ENCODE measurements around the gene GNAL. TPM values are rescaled to one million over a fixed set of nuclear protein-coding genes. Genes with fewer than 3 reads are reported as not detected.

Gene GNAL
- total and polyA plus RNA-seq, 4 donors, result 0.15 to 0.92 (median 0.72) TPM

DNA sequence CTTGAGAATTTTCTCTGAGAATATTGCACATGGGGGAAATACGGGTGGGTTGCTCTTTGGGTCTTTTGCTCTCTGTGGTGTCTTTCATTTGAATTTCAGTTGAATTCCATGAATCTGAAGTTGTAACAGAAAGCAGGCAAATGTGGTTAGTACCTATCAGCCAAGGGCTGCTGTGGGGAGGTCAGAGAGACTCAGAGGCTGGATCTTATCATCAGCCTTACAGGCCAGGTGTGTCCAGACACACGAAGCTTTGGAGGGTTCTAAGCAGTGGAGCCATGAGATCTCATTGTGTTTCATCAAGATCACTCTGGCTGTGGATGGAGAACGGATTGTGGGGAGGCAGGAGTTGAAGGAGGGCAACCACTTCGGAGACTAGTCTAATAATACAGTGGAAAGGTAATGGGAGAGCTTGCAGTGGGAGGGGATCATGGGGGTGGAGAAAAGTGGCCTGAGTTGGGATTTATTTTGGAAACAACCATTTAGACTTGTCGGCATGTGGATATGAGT lies 68.1 kb downstream of the GNAL start:
- H3K27ac ChIP-seq (ENCODE audit: low read depth in 1 of 2, low read length in 2 of 2), result no peak overlapping the region
- H3K4me1 ChIP-seq (ENCODE audit: control insufficient read depth in 4 of 4, insufficient read depth in 4 of 4, low read length in 3 of 4), result peaks cover 0 to 7% (median 4%) of the 10 kb centered on the region in 4 donors
- peaks cover 0 to 6% (median 0%) of the 10 kb centered on the region in 4 donors for H3K27me3 ChIP-seq (ENCODE audit: control insufficient read depth in 4 of 4, insufficient read depth in 4 of 4, low read length in 3 of 4)
- H3K36me3 ChIP-seq (ENCODE audit: control insufficient read depth in 4 of 4, insufficient read depth in 3 of 4, low read depth in 1 of 4, low read length in 3 of 4), result no peaks in the 10 kb centered on the region
- TF ChIP-seq HNF4G (IDR thresholded peaks at IDR 0.05), result no peak
- no peak for TF ChIP-seq FOXA1 (IDR thresholded peaks at IDR 0.05)
- TF ChIP-seq, protein P1, sequence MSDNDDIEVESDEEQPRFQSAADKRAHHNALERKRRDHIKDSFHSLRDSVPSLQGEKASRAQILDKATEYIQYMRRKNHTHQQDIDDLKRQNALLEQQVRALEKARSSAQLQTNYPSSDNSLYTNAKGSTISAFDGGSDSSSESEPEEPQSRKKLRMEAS (IDR thresholded peaks at IDR 0.05), result no peak
- TF ChIP-seq YY1 (IDR thresholded peaks at IDR 0.05), result no peak
- TF ChIP-seq HNF4A (conservative IDR thresholded peaks at IDR 0.05), result no peak
- TF ChIP-seq TAF1 (conservative IDR thresholded peaks at IDR 0.05), result no peak
- TF ChIP-seq, protein P2, sequence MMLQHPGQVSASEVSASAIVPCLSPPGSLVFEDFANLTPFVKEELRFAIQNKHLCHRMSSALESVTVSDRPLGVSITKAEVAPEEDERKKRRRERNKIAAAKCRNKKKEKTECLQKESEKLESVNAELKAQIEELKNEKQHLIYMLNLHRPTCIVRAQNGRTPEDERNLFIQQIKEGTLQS (IDR thresholded peaks at IDR 0.05), result no peak
- TF ChIP-seq, protein P3, sequence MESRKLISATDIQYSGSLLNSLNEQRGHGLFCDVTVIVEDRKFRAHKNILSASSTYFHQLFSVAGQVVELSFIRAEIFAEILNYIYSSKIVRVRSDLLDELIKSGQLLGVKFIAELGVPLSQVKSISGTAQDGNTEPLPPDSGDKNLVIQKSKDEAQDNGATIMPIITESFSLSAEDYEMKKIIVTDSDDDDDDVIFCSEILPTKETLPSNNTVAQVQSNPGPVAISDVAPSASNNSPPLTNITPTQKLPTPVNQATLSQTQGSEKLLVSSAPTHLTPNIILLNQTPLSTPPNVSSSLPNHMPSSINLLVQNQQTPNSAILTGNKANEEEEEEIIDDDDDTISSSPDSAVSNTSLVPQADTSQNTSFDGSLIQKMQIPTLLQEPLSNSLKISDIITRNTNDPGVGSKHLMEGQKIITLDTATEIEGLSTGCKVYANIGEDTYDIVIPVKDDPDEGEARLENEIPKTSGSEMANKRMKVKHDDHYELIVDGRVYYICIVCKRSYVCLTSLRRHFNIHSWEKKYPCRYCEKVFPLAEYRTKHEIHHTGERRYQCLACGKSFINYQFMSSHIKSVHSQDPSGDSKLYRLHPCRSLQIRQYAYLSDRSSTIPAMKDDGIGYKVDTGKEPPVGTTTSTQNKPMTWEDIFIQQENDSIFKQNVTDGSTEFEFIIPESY (IDR thresholded peaks at IDR 0.05), result no peak
- TF ChIP-seq EGR1 (IDR thresholded peaks at IDR 0.05; ENCODE audit: low read depth in 2 of 2), result no peak
- TF ChIP-seq FOXA2 (IDR thresholded peaks at IDR 0.05), result no peak
- TF ChIP-seq RAD21 (IDR thresholded peaks at IDR 0.05), result no peak
- TF ChIP-seq GABPA (IDR thresholded peaks at IDR 0.05 in 1 of 2, conservative IDR thresholded peaks at IDR 0.05 in 1 of 2), result no peak
- no peak for TF ChIP-seq JUND (IDR thresholded peaks at IDR 0.05)
- TF ChIP-seq SP1 (IDR thresholded peaks at IDR 0.05), result no peak
- TF ChIP-seq, protein P4, sequence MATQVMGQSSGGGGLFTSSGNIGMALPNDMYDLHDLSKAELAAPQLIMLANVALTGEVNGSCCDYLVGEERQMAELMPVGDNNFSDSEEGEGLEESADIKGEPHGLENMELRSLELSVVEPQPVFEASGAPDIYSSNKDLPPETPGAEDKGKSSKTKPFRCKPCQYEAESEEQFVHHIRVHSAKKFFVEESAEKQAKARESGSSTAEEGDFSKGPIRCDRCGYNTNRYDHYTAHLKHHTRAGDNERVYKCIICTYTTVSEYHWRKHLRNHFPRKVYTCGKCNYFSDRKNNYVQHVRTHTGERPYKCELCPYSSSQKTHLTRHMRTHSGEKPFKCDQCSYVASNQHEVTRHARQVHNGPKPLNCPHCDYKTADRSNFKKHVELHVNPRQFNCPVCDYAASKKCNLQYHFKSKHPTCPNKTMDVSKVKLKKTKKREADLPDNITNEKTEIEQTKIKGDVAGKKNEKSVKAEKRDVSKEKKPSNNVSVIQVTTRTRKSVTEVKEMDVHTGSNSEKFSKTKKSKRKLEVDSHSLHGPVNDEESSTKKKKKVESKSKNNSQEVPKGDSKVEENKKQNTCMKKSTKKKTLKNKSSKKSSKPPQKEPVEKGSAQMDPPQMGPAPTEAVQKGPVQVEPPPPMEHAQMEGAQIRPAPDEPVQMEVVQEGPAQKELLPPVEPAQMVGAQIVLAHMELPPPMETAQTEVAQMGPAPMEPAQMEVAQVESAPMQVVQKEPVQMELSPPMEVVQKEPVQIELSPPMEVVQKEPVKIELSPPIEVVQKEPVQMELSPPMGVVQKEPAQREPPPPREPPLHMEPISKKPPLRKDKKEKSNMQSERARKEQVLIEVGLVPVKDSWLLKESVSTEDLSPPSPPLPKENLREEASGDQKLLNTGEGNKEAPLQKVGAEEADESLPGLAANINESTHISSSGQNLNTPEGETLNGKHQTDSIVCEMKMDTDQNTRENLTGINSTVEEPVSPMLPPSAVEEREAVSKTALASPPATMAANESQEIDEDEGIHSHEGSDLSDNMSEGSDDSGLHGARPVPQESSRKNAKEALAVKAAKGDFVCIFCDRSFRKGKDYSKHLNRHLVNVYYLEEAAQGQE (IDR thresholded peaks at IDR 0.05), result no peak
- no peak for TF ChIP-seq RXRA (IDR thresholded peaks at IDR 0.05)
- no peak for TF ChIP-seq NR2F2 (IDR thresholded peaks at IDR 0.05)
- no peaks in the 10 kb centered on the region for H3K9me3 ChIP-seq (ENCODE audit: control insufficient read depth in 4 of 4, low read length in 3 of 4)
- DNase-seq (ENCODE audit: low spot score), result no peak
- WGBS, result 74% methylated on average over 5 of the region's 5 CpGs
- H3K9ac ChIP-seq (ENCODE audit: low read depth in 1 of 2, low read length in 2 of 2), result no peak overlapping the region
- H3K4me3 ChIP-seq (ENCODE audit: low read depth in 1 of 3, low read length in 3 of 3), result no peak overlapping the region

DNA sequence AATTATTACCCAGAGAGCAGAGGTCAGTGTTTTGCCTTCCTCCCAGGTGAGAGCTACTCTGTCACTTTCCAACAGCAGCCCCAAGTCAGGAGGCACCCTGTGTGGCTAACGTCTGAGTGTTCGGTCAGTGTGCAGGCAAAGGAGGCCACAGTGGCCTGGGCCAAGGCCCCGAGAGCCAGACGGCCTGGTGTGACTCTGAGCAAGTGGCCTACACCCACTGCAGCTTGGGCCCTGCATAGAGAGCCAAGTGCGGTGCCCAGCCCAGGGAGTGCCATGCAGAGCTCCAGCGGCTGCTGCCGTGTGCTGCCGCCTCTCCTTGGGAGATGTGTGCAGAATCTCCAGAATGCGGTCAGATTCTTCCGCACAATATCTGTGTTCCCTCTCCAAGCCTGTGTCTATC lies 70.4 kb downstream of the GNAL start:
- no peak for DNase-seq (ENCODE audit: low spot score)
- no peak overlapping the region for H3K9ac ChIP-seq (ENCODE audit: low read depth in 1 of 2, low read length in 2 of 2)
- H3K27ac ChIP-seq (ENCODE audit: low read depth in 1 of 2, low read length in 2 of 2), result no peak overlapping the region
- no peak overlapping the region for H3K4me3 ChIP-seq (ENCODE audit: low read depth in 1 of 3, low read length in 3 of 3)
- no peaks in the 10 kb centered on the region for H3K36me3 ChIP-seq (ENCODE audit: control insufficient read depth in 4 of 4, insufficient read depth in 3 of 4, low read depth in 1 of 4, low read length in 3 of 4)
- H3K4me1 ChIP-seq (ENCODE audit: control insufficient read depth in 4 of 4, insufficient read depth in 4 of 4, low read length in 3 of 4), result no peaks in the 10 kb centered on the region
- TF ChIP-seq, protein P1 (IDR thresholded peaks at IDR 0.05), result no peak
- TF ChIP-seq, protein P4 (IDR thresholded peaks at IDR 0.05), result no peak
- TF ChIP-seq HNF4A (conservative IDR thresholded peaks at IDR 0.05) (no peak), NR2F2 (IDR thresholded peaks at IDR 0.05) (no peak), GABPA (IDR thresholded peaks at IDR 0.05 in 1 of 2, conservative IDR thresholded peaks at IDR 0.05 in 1 of 2) (no peak), JUND (IDR thresholded peaks at IDR 0.05) (no peak), SP1 (IDR thresholded peaks at IDR 0.05) (no peak), TAF1 (conservative IDR thresholded peaks at IDR 0.05) (no peak)
- TF ChIP-seq, protein P5, sequence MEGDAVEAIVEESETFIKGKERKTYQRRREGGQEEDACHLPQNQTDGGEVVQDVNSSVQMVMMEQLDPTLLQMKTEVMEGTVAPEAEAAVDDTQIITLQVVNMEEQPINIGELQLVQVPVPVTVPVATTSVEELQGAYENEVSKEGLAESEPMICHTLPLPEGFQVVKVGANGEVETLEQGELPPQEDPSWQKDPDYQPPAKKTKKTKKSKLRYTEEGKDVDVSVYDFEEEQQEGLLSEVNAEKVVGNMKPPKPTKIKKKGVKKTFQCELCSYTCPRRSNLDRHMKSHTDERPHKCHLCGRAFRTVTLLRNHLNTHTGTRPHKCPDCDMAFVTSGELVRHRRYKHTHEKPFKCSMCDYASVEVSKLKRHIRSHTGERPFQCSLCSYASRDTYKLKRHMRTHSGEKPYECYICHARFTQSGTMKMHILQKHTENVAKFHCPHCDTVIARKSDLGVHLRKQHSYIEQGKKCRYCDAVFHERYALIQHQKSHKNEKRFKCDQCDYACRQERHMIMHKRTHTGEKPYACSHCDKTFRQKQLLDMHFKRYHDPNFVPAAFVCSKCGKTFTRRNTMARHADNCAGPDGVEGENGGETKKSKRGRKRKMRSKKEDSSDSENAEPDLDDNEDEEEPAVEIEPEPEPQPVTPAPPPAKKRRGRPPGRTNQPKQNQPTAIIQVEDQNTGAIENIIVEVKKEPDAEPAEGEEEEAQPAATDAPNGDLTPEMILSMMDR (IDR thresholded peaks at IDR 0.05; ENCODE audit: low read depth, low read length, missing input control), result no peak
- 92% methylated on average over 10 of the region's 10 CpGs for WGBS
- no peaks in the 10 kb centered on the region for H3K9me3 ChIP-seq (ENCODE audit: control insufficient read depth in 4 of 4, low read length in 3 of 4)
- H3K27me3 ChIP-seq (ENCODE audit: control insufficient read depth in 4 of 4, insufficient read depth in 4 of 4, low read length in 3 of 4), result no peaks in the 10 kb centered on the region

Measured in liver (tissue), 9 donors.